ENCODE data around the gene SDHA.
"Not testable (repeated sequence)": the region's sequence is repeated elsewhere in the genome, so short reads cannot be mapped to it uniquely, and the experiment has no call there.

DNA sequence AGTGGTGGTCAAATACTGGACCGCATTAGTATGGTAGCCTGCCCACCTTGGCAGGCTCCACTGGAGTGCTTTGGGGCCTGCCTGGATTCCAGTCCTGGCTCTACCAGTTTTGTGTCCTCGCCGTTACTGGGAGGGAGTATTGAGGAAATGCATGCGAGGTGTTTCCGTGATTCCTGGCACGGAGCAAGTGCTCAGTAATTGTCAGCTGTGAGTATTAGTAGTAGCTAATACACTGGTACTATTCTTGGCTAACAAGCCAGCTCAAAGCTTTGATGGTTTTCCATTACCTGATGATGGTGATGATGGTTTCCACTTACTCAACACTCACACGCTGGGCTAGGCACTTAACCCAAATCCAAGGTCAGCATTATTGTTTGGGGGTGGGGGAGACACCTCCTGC lies 56.2 kb downstream of the SDHA start:
- TF ChIP-seq, protein P1, sequence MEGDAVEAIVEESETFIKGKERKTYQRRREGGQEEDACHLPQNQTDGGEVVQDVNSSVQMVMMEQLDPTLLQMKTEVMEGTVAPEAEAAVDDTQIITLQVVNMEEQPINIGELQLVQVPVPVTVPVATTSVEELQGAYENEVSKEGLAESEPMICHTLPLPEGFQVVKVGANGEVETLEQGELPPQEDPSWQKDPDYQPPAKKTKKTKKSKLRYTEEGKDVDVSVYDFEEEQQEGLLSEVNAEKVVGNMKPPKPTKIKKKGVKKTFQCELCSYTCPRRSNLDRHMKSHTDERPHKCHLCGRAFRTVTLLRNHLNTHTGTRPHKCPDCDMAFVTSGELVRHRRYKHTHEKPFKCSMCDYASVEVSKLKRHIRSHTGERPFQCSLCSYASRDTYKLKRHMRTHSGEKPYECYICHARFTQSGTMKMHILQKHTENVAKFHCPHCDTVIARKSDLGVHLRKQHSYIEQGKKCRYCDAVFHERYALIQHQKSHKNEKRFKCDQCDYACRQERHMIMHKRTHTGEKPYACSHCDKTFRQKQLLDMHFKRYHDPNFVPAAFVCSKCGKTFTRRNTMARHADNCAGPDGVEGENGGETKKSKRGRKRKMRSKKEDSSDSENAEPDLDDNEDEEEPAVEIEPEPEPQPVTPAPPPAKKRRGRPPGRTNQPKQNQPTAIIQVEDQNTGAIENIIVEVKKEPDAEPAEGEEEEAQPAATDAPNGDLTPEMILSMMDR (IDR thresholded peaks at IDR 0.05; ENCODE audit: low read depth, low read length), result not testable (repeated sequence)
- TF ChIP-seq, protein P2, sequence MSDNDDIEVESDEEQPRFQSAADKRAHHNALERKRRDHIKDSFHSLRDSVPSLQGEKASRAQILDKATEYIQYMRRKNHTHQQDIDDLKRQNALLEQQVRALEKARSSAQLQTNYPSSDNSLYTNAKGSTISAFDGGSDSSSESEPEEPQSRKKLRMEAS (IDR thresholded peaks at IDR 0.05; ENCODE audit: low read depth, low read length), result not testable (repeated sequence)

All from NB4 (cell line).